ENCODE data around the gene DHRS4. TPM values are rescaled to one million over a fixed set of nuclear protein-coding genes. Genes with fewer than 3 reads are reported as not detected.

Gene DHRS4
- 44.3 to 49.9 TPM (median 47.7 TPM) in 5 replicates for total RNA-seq (2022; extraction: Qiagen RNA extraction)

GRCh38 chr14:23953464-23954278 is at the start of gene DHRS4:
TSS of gene DHRS4 (plus strand) at chr14:23953770. CDS start at chr14:23953789, 19 bp downstream.

DNA sequence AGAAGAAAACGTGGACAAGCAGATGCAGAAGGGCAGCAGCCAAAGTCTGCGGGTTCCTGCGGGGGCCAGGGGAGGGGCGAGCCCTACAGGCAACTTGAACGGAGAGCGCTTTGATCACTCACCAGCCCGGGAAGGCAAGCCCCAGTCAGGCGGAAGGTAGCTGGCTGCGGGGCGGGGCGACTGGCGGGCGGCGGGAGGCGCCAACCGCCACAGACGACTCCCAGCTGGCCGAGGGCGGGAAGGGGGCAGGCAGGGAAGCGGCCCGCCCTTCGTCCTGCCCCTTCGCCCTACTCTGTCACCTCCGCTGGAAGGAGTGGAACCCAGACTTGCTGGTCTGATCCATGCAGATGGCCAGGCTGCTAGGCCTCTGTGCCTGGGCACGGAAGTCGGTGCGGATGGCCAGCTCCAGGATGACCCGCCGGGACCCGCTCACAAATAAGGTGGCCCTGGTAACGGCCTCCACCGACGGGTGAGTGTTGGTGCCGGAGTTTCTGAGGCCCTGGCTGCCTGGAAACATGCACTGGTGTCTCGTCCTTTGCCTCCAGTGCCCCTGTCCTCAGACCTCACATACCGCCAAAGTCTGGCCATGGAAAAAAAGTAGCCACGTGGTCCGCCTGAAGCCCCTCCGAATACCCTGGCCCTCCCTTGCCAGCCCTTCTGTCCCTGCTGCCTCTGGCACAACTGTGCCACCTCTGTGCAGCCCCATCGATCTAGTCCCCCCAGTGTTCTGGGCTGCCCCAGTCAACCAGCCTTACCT is 35.2 kb downstream of the DHRS4 start, which contains the start of gene DHRS4L2:
Gene DHRS4L2 (plus strand): TSS at position 323 of the 757 bp plus-strand sequence. CDS start 19 bp downstream, at position 342.

Other genes starting within 250 kb of the DHRS4 start
- 21.2 to 33.3 TPM (median 30.4 TPM) in 5 replicates for gene DHRS4L2, start 35.2 kb downstream of the DHRS4 start, total RNA-seq (2022; extraction: Qiagen RNA extraction)
- gene CARMIL3, start 98.2 kb downstream of the DHRS4 start, total RNA-seq (2022; extraction: Qiagen RNA extraction) = 0.40 to 0.58 TPM (median 0.50 TPM) in 5 replicates
- gene CPNE6, start 117.8 kb downstream of the DHRS4 start, total RNA-seq (2022; extraction: Qiagen RNA extraction) = 0.05 TPM in 1 of 5 replicates, not detected in the others
- gene PCK2, start 140.5 kb downstream of the DHRS4 start, total RNA-seq (2022; extraction: Qiagen RNA extraction) = 15.8 to 22.3 TPM (median 20.7 TPM) in 5 replicates
- 19.4 to 24.7 TPM (median 20.5 TPM) in 5 replicates for gene DCAF11, start 161.0 kb downstream of the DHRS4 start, total RNA-seq (2022; extraction: Qiagen RNA extraction)
- 0.60 to 1.1 TPM (median 0.97 TPM) in 5 replicates for gene NRL, start 161.2 kb downstream of the DHRS4 start, total RNA-seq (2022; extraction: Qiagen RNA extraction)
- 0.07 to 0.15 TPM in 2 of 5 replicates, not detected in the others for gene FITM1, start 176.9 kb downstream of the DHRS4 start, total RNA-seq (2022; extraction: Qiagen RNA extraction)
- gene PSME1, start 182.4 kb downstream of the DHRS4 start, total RNA-seq (2022; extraction: Qiagen RNA extraction) = 161 to 192 TPM (median 170 TPM) in 5 replicates
- 49.0 to 66.1 TPM (median 64.4 TPM) in 5 replicates for gene EMC9, start 187.8 kb downstream of the DHRS4 start, total RNA-seq (2022; extraction: Qiagen RNA extraction)
- gene PSME2, start 192.8 kb downstream of the DHRS4 start, total RNA-seq (2022; extraction: Qiagen RNA extraction) = 158 to 201 TPM (median 173 TPM) in 5 replicates
- gene RNF31, start 193.7 kb downstream of the DHRS4 start, total RNA-seq (2022; extraction: Qiagen RNA extraction) = 19.4 to 37.6 TPM (median 29.7 TPM) in 5 replicates
- gene IRF9, start 207.5 kb downstream of the DHRS4 start, total RNA-seq (2022; extraction: Qiagen RNA extraction) = 17.6 to 21.5 TPM (median 19.7 TPM) in 5 replicates
- 2.6 to 8.3 TPM (median 4.8 TPM) in 5 replicates for gene REC8, start 218.3 kb downstream of the DHRS4 start, total RNA-seq (2022; extraction: Qiagen RNA extraction)
- gene IPO4, start 235.0 kb downstream of the DHRS4 start, total RNA-seq (2022; extraction: Qiagen RNA extraction) = 78.9 to 89.8 TPM (median 88.2 TPM) in 5 replicates
- gene TM9SF1, start 241.7 kb downstream of the DHRS4 start, total RNA-seq (2022; extraction: Qiagen RNA extraction) = 62.6 to 70.9 TPM (median 69.7 TPM) in 5 replicates